Pancreas (tissue), 10 donors: ENCODE data around the gene MROH2A. TPM values are rescaled to one million over a fixed set of nuclear protein-coding genes. Genes with fewer than 3 reads are reported as not detected.

Experiments used
- ATAC-seq, 4 donors: fragments of 200-7000 bp; cut with Tn5 transposase; one replicate each; pipeline versions ENCODE4 v1.8.0 to v1.9.1; 2020; ENCODE audit warnings: mild to moderate bottlenecking in 4 of 4, moderate library complexity in 4 of 4
- DNase-seq, 6 donors: peaks; one replicate each; pipeline ENCODE4 v3.0.0-alpha.2; 2020
- FAIRE-seq: peaks from 2 replicates; lab custom pipeline; 2012; peaks lifted over from hg19 to GRCh38; lab: Jason Lieb, UNC
- H3K27ac ChIP-seq, 4 donors: fragments of 200-600 bp; sonication (generic); 1 replicate in 3 of 4; 2 replicates in 1 of 4; pipeline versions ENCODE4 v1.5.0 to v1.8.0; 2020
- H3K27me3 ChIP-seq, 4 donors: fragments of 200-600 bp; one replicate each; pipeline ENCODE4 v1.8.0; 2021
- H3K36me3 ChIP-seq, 3 donors: fragments of 200-600 bp; sonication (generic) in 1 of 3; one replicate each; pipeline versions ENCODE4 v1.5.0 to v1.8.0; 2020 to 2021
- H3K4me1 ChIP-seq, 3 donors: fragments of 200-600 bp; one replicate each; pipeline ENCODE4 v1.8.0; 2021
- H3K4me3 ChIP-seq, 4 donors: fragments of 200-600 bp; sonication (generic) in 2 of 4; one replicate each; pipeline versions ENCODE4 v1.5.0 to v1.8.0; 2020 to 2021
- H3K9me3 ChIP-seq, 4 donors: fragments of 200-600 bp; one replicate each; pipeline ENCODE4 v1.8.0; 2021
- WGBS, 2 donors: extraction: QIAGEN DNeasy Blood & Tissue Kit; methylation state at CpG; one replicate each; pipeline ENCODE4 v1.1.7; 2013; 5-methylcytosine and 5-hydroxymethylcytosine counted together
- intact Hi-C, 3 donors: fragments of 100-400 bp; cut with DNase I; formaldehyde crosslinking; loops; one replicate each; pipeline versions ENCODE4 v1.11.1 to v1.14.2; 2022
- polyA plus RNA-seq, 2 donors: library from polyadenylated mRNA; stranded (reverse); fragments of 200-250 nt; gene quantifications; one replicate each; pipeline ENCODE4 v1.2.3, GENCODE V29; 2013
- total RNA-seq, 6 donors: library from RNA; stranded (reverse); fragmentation: NEBNext Ultra II Directional in 4 of 6; extraction: Animal tissue kit (Norgen Biotek cat#: 25700) in 4 of 6; gene quantifications; one replicate each; pipeline versions ENCODE4 v1.2.1 to v1.2.4, GENCODE V29; 2021 to 2023
- TF ChIP-seq, protein P1 (sequence below), 4 donors: fragments of 200-600 bp; sonication (generic) in 3 of 4; IDR thresholded peaks; one replicate each; pipeline versions ENCODE4 v1.5.0 to v1.8.0; 2021; ENCODE audit warnings: antibody characterized with exemption in 4 of 4
- donor health status: healthy with polysubstance abuse.
- donor health status: DM: no; HTN: no; CAD: no; lungs with moderate emphysema.
- donor health status: DM: no; HTN: no; CAD: no.
- donor health status: control.
- donor health status: control.
- donor health status: Bipolar disorder and iron deficiency.
- donor health status: DM: yes; HTN: yes; CAD: no.
- donor health status: DM: no; HTN: no; CAD: no.
- donor health status: DM: no; HTN: no; CAD: no.
- donor health status: DM: yes; HTN: yes; CAD: no.

Gene MROH2A
- total and polyA plus RNA-seq, 8 donors = not detected

DNA sequence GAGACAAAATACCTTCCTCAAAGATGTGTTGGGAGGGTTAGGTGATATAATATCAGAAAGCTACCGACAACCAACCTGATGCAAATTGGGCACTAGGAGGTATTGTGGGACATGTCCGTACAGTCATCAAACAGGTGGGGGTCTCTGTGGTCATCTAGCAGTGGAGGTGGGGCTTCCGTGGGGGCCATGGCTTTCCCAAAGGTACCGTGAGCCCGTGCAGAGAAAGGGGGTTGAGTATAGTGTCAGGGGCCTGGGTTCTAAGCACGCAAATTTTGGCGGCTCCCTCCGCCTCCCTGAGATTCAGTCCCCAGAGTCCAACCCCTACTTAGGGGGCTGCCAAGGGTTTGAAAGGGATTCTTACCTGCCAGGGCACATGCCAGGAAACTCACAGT is 43.6 kb downstream of the MROH2A start:
- Histone ChIP-seq H3K4me1 (no peaks in the 10 kb centered on the region), H3K36me3 (no peaks in the 10 kb centered on the region), H3K27me3 (no peaks in the 10 kb centered on the region), H3K27ac (no peak overlapping the region), H3K4me3 (no peak overlapping the region), H3K9me3 (no peaks in the 10 kb centered on the region)
- intact Hi-C loops = no loop called here
- ATAC-seq (no peak), FAIRE-seq (no peak), DNase-seq (peak in 1 of 6 donors; percentile 8)
- TF ChIP-seq, protein P1, sequence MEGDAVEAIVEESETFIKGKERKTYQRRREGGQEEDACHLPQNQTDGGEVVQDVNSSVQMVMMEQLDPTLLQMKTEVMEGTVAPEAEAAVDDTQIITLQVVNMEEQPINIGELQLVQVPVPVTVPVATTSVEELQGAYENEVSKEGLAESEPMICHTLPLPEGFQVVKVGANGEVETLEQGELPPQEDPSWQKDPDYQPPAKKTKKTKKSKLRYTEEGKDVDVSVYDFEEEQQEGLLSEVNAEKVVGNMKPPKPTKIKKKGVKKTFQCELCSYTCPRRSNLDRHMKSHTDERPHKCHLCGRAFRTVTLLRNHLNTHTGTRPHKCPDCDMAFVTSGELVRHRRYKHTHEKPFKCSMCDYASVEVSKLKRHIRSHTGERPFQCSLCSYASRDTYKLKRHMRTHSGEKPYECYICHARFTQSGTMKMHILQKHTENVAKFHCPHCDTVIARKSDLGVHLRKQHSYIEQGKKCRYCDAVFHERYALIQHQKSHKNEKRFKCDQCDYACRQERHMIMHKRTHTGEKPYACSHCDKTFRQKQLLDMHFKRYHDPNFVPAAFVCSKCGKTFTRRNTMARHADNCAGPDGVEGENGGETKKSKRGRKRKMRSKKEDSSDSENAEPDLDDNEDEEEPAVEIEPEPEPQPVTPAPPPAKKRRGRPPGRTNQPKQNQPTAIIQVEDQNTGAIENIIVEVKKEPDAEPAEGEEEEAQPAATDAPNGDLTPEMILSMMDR (IDR thresholded peaks at IDR 0.05) = no peak
- WGBS, 2 donors = 73 to 88% methylated on average over 8 of the region's 8 CpGs

DNA sequence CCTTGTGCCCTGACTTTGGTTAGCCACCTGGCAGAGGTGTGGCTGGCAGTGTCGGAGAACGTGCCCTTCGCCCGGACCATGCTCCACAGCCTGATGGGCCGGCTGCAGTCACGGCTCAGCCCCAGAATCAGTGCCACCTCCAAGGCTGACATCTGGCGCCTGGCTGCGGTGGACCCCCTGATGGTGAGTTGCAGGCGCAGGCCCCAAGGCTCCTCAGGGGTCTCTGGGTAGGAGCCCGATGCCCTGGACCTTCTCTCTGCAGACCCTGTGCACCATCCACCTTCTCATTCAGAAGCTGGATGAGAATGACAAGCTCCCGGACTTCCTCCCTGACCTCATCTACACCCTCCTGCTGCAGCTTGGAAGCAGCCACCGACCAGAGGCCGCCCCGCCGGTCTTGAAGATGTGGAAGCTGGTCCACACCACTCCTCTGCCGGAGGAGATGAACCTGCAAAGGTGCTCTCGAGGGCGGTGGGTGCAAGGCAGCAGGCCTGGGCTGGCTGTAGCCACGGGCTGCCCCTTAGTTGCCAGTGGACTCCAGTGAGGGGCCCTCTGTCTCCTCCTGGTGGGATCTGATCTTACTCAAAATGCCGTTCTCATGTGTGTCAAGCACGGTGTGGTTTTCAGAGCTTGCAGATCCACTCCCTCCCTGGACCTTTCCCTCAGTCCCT is 44.1 kb downstream of the MROH2A start:
- 72 to 89% methylated on average over 21 of the region's 21 CpGs for WGBS, 2 donors
- no peak for ATAC-seq
- H3K4me3 ChIP-seq = no peak overlapping the region
- no peaks in the 10 kb centered on the region for H3K4me1 ChIP-seq
- no peaks in the 10 kb centered on the region for H3K9me3 ChIP-seq
- no peak for FAIRE-seq
- DNase-seq = peak in 2 of 6 donors; percentile 7 to 38
- intact Hi-C loops = no loop called here
- H3K27me3 ChIP-seq = no peaks in the 10 kb centered on the region
- TF ChIP-seq, protein P1 (IDR thresholded peaks at IDR 0.05) = no peak
- H3K27ac ChIP-seq = no peak overlapping the region
- no peaks in the 10 kb centered on the region for H3K36me3 ChIP-seq

DNA sequence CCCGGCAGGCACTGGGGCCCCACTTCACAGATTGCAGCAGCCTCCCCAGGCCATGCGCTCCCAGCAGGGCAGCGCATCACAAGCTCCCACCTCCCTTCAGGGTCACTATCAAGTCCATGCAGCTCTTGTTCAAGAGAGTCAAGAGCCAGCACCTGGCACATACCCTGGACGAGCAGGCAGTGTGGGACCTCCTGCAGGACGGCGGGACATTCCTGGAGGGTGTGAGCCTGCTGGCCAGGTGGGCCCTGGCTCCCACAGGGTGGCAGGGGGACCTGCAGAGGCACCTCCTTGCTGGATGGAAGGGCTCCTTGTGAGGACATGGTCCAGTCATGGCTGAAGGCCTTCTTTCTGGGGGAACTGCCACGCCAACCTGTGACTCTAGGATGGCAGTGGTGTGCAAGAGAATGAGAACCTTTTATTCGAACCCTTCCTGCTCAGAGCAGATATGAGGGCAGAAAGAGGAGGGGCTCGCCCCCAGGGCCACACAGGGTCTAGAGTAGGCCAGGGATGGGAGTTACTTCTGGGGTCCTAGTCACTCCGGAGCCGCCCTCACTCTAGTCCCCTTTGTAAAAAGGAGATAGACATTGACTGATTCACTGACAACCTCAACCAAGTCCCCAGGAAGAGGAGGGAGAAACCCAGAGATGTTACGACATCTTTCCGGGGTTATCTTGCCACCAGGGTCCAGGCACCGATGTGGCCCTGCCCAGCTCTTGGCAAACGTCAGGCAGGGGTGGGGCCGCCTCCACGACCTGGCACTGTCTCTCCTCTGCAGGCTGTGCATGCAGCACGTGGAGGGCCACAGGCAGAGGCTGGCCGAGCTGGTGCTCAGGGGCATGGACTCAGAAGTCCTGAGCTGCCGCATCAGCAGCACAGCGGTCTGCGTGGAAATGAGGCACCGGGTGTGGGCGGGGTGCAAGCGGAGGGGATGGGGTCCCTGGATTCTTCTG is 44.9 kb downstream of the MROH2A start:
- Histone ChIP-seq H3K9me3 (no peaks in the 10 kb centered on the region), H3K36me3 (no peaks in the 10 kb centered on the region), H3K27me3 (no peaks in the 10 kb centered on the region), H3K27ac (no peak overlapping the region), H3K4me1 (no peaks in the 10 kb centered on the region), H3K4me3 (no peak overlapping the region)
- intact Hi-C loops = no loop called here
- DNase-seq (peak in 3 of 6 donors; percentile 11 to 44 (median 42)), ATAC-seq (no peak), FAIRE-seq (no peak)
- TF ChIP-seq, protein P1 (IDR thresholded peaks at IDR 0.05) = no peak
- WGBS, 2 donors = 65 to 74% methylated on average over 25 of the region's 25 CpGs

DNA sequence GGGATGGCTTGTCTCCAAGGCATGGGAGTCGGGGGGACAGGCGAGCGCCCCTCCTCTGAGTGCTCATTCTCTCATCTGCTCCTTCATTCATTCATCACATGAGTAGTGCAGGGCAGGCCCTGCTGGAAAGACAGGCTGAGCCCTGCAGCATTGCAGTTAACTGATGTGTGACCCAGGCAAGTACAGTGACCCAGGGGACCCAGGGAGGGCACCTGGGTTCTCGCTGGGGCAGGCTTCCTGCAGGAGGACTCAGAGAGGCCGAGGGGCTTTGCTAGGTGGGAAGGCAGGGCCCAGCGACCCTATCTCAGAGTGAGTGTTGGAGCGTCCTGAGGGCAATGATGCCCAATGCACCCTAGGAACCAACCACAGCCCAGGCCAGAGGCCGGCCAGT is 45.6 kb downstream of the MROH2A start:
- ATAC-seq (no peak), FAIRE-seq (no peak), DNase-seq (peak in 2 of 6 donors; percentile 27 to 28)
- H3K4me1 ChIP-seq = no peaks in the 10 kb centered on the region
- intact Hi-C loops = no loop called here
- H3K36me3 ChIP-seq = no peaks in the 10 kb centered on the region
- no peaks in the 10 kb centered on the region for H3K9me3 ChIP-seq
- H3K27ac ChIP-seq = no peak overlapping the region
- TF ChIP-seq, protein P1 (IDR thresholded peaks at IDR 0.05) = no peak
- H3K4me3 ChIP-seq = no peak overlapping the region
- no peaks in the 10 kb centered on the region for H3K27me3 ChIP-seq
- WGBS, 2 donors = 61 to 74% methylated on average over 8 of the region's 8 CpGs
